Measurements from ENCODE around the gene GRIA3.
"Not testable (repeated sequence)": the region's sequence is repeated elsewhere in the genome, so short reads cannot be mapped to it uniquely, and the experiment has no call there.

The GRIA3 gene

GRCh38 chrX:123272630-123273029 is 88.6 kb downstream of the GRIA3 start:
- DNase-seq (ENCODE audit: low read depth, low spot score) = no peak

DNA sequence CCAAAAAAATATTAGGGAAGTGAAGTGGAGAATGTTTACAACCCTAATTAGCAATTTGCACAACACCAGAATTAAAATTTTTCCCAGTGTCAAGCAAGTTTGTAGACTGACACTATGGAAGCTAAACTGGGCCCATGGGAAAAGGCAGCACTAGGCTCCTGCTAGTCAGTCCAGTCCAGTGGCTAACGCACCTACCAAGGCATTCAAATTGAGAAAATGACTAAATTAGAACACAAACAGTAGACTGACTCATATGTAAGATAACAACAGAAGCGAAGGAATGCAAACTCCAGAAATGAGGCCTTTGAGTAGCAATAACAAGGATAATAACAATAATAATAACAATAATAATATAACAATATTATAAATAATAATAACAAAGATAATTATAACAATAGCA is 90.7 kb downstream of the GRIA3 start:
- no peak for DNase-seq (ENCODE audit: low read depth, low spot score)

- no peak for DNase-seq (ENCODE audit: low read depth, low spot score)
Observed at GRCh38 chrX:123277347-123277746, 93.3 kb downstream of the GRIA3 start.

DNA sequence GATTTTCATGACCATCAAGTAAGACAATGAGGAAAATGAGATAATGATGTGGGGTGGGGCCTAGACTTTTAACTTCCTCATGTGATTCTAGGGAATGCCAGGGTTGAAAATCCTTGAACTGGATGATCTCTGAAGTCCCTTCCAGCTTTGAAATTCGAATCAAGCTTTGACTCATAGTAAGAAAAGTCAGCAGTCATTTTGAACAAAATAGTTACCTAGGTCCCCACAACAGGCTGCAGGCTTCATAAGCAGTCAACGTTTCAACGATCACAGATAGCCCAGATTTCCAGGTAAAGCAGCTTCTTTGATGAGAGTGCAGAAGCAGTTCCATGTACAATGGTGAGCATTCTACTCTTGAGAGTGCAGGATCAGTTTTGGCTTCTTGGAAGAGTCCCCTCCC is 93.7 kb downstream of the GRIA3 start:
- DNase-seq (ENCODE audit: low read depth, low spot score) = no peak

GRCh38 chrX:123282241-123282640 is 98.2 kb downstream of the GRIA3 start:
- no peak for DNase-seq (ENCODE audit: low read depth, low spot score)

- not testable (repeated sequence) for DNase-seq (ENCODE audit: low read depth, low spot score)
Observed at GRCh38 chrX:123283407-123283806, 99.3 kb downstream of the GRIA3 start.

DNA sequence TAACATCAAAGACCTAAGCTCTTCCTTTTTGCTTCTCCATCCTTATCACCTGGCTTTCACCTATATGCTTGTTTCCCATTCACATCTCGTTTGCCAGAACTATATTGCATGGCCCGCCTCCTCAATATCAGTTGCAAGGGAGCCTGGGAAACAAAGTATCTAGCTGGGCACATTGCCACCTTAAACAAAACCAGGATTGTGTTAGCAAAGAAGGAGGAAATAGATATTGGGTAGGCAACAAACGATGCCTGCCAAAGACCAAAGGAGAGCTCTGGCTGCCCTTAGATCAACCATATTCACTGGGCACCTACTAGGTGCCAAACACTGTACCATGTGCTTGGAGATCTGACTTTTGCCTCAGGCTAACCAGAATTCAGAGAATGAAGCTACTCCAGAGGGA is 107.5 kb downstream of the GRIA3 start:
- no peak for DNase-seq (ENCODE audit: low read depth, low spot score)

GRCh38 chrX:123298026-123298425 is 113.9 kb downstream of the GRIA3 start:
- no peak for DNase-seq (ENCODE audit: low read depth, low spot score)

- no peak for DNase-seq (ENCODE audit: low read depth, low spot score)
Observed at GRCh38 chrX:123303429-123303828, 119.4 kb downstream of the GRIA3 start.

GRCh38 chrX:123308658-123309057 is 124.6 kb downstream of the GRIA3 start:
- no peak for DNase-seq (ENCODE audit: low read depth, low spot score)

DNA sequence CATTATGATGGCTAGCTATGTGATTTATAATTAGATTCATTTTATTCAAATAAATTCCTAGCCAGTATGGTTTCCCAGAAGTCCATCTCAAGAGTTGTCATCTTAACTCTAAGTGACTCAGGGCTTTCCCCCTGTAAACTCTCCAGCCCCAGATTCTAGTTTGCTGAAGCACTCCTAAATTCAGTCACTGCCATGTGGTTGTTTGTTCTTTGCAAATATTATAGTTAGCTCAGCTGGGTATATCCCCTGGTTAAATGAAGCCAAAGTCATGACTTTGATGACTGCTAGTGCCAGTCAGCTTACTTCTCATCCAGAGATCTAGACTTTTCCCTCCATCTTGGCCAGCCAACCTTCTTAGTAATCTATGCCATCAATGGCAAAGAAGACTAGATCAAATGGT is 126.0 kb downstream of the GRIA3 start:
- no peak for DNase-seq (ENCODE audit: low read depth, low spot score)

GRCh38 chrX:123311486-123311885 is 127.4 kb downstream of the GRIA3 start:
- no peak for DNase-seq (ENCODE audit: low read depth, low spot score)

- no peak for DNase-seq (ENCODE audit: low read depth, low spot score)
Observed at GRCh38 chrX:123313486-123313885, 129.4 kb downstream of the GRIA3 start.

- DNase-seq (ENCODE audit: low read depth, low spot score) = no peak
Observed at GRCh38 chrX:123320622-123321021, 136.5 kb downstream of the GRIA3 start.

GRCh38 chrX:123322536-123322935 is 138.5 kb downstream of the GRIA3 start:
- DNase-seq (ENCODE audit: low read depth, low spot score) = no peak

- no peak for DNase-seq (ENCODE audit: low read depth, low spot score)
Observed at GRCh38 chrX:123324625-123325024, 140.5 kb downstream of the GRIA3 start.

DNA sequence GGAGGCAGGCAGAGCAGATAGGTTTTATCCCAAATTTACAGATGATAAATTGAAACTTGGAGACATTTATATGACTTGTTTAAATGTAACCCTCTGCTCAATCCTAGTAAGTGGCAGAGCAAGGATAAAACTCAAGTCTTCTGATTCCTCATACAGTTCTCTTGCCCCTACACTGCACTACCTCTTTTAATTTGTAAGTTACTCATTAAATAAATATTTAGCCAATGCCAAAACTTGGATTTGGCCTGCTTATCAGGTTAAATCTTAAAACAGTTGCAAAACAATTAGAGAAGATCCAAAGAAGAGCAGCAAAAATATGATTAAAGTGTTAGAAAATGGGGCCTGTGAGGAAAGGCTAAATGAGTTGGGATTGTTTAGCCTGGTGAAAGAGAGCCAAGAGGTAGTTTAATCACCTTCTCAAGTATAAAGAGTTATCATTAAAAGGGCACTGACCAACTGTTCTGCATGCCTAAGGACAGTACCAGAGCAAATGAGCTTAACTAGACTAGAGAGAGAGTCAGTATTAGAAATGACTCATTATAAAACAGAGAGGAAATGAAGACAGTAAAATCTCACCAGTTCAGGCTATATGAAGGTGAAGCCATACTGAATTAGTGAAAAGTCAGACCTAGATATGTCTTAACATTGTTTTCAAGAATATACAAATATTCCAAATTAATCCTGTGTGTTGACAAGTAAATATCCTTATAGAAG is 146.3 kb downstream of the GRIA3 start:
- no peak for DNase-seq (ENCODE audit: low read depth, low spot score)

- no peak for DNase-seq (ENCODE audit: low read depth, low spot score)
Observed at GRCh38 chrX:123331349-123331748, 147.3 kb downstream of the GRIA3 start.

GRCh38 chrX:123331859-123332258 is 147.8 kb downstream of the GRIA3 start:
- no peak for DNase-seq (ENCODE audit: low read depth, low spot score)

DNA sequence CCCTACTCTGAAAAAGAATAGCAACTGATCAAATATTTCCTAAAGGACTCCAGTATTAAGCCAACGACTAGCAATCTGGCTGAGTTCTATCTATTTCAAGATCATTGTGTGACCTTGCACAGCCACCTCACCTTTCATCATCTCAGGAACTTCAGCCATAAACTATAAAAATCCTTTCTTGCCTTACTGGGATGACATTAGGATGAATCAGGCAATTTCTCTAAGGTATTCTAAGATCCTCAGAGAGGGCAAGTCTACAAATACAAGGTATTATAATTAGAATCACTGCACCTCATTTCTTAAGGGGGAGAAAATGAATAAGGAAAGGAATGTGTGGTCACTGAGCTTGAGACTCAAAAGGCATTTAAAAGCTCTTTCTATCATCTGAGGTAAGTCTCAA is 152.6 kb downstream of the GRIA3 start:
- DNase-seq (ENCODE audit: low read depth, low spot score) = no peak

- no peak for DNase-seq (ENCODE audit: low read depth, low spot score)
Observed at GRCh38 chrX:123337886-123338639, 154.0 kb downstream of the GRIA3 start.

- no peak for DNase-seq (ENCODE audit: low read depth, low spot score)
Observed at GRCh38 chrX:123339221-123339905, 155.3 kb downstream of the GRIA3 start.

DNA sequence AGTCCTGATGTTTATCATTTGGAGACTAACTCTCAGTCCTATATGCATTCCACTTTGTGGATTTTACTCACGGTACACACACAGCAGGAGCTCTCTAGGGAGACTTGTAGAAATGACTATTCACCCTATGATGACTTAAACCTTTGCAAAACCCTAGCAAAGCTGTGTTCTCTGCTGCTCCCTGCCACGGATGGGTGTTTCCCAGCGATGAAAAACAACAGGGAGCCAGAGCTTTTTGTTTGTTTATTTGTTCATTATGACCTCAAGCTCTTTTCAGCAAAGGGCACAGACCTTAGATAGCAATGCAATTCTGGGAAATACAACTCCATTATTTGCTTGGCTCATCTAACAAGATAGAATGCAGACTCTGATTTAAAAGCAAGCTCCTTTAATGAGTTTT is 156.6 kb downstream of the GRIA3 start:
- peak; percentile 3 for DNase-seq (ENCODE audit: low read depth, low spot score)
